GM23338 (cell line): ENCODE results near the gene GRM8.

ENCODE experiments used
- EZH2phosphoT487 ChIP-seq: fragments of 200-600 bp; sonication (generic); IDR thresholded peaks from one replicate; pipeline ENCODE4 v1.8.1; 2018; ENCODE audit warnings: antibody characterized with exemption; ENCODE audit not compliant: unreplicated experiment
- JUNB ChIP-seq: IDR thresholded peaks from one replicate; pipeline ENCODE4 v1.6.1; 2016; ENCODE audit warnings: antibody characterized with exemption; ENCODE audit not compliant: unreplicated experiment
- TF ChIP-seq, protein P1 (sequence below), 2 experiments: fragments of 200-600 bp in 1 of 2; sonication (generic) in 1 of 2; conservative IDR thresholded peaks; 2 replicates each; pipeline versions ENCODE4 v1.5.1 to v1.6.1; 2016 to 2017; ENCODE audit warnings: antibody characterized with exemption in 2 of 2, low read depth in 2 of 2, mild to moderate bottlenecking in 2 of 2, moderate library complexity in 1 of 2

DNA sequence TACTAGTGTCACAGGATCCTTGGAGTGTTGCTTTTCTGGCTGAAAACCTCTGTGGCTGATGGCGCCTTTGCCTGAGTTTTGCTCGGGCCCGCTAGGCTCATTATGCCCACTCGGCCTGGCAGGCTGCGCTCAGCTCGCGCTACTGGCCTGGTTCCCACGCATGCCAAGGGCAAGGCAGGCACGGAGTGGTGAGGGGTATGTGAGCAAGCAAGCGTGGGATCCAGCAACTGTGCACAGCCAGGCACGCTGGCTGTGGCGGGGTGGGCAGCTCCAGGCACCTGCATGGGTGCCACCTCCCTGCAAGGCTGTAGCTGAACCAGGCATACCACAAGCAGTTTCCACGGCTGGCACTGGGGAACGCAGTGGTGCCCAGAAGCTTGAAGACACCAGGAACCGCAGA is 562.6 kb downstream of the GRM8 start:
- TF ChIP-seq, protein P1, sequence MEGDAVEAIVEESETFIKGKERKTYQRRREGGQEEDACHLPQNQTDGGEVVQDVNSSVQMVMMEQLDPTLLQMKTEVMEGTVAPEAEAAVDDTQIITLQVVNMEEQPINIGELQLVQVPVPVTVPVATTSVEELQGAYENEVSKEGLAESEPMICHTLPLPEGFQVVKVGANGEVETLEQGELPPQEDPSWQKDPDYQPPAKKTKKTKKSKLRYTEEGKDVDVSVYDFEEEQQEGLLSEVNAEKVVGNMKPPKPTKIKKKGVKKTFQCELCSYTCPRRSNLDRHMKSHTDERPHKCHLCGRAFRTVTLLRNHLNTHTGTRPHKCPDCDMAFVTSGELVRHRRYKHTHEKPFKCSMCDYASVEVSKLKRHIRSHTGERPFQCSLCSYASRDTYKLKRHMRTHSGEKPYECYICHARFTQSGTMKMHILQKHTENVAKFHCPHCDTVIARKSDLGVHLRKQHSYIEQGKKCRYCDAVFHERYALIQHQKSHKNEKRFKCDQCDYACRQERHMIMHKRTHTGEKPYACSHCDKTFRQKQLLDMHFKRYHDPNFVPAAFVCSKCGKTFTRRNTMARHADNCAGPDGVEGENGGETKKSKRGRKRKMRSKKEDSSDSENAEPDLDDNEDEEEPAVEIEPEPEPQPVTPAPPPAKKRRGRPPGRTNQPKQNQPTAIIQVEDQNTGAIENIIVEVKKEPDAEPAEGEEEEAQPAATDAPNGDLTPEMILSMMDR (conservative IDR thresholded peaks at IDR 0.05; ENCODE audit: low read depth in 2 of 2) = no peak
- TF ChIP-seq EZH2phosphoT487 (no peak), JUNB (no peak)
